Esophagus squamous epithelium (tissue), 4 donors: ENCODE data around the gene CENPS.

Experiments used
- CTCF ChIP-seq, 6 experiments: fragments of 450-650 bp in 4 of 6; fragments of 200-600 bp in 2 of 6; sonication (generic) in 2 of 6; IDR thresholded peaks; one replicate each; pipeline ENCODE4 v1.5.1; 2016 to 2019; ENCODE audit warnings: antibody characterized with exemption in 6 of 6, mild to moderate bottlenecking in 4 of 6, moderate library complexity in 4 of 6
- POLR2A ChIP-seq, 4 donors: fragments of 450-650 bp; IDR thresholded peaks; one replicate each; pipeline ENCODE4 v1.6.1; 2017; ENCODE audit warnings: antibody characterized with exemption in 4 of 4, mild to moderate bottlenecking in 4 of 4, moderate library complexity in 3 of 4

GRCh38 chr1:10384219-10384618, 46.0 kb upstream of the CENPS start:
- TF ChIP-seq CTCF (IDR thresholded peaks at IDR 0.05) (no peak), POLR2A (IDR thresholded peaks at IDR 0.05) (no peak)
